Ectodermal cell (in vitro differentiated cells): Measurements from ENCODE around the gene PRKAR1B.
"Not testable (repeated sequence)": the region's sequence is repeated elsewhere in the genome, so short reads cannot be mapped to it uniquely, and the experiment has no call there.

Experiments used
- H3K27ac ChIP-seq: 2 replicates; pipeline ENCODE4 v1.7.0; 2013; ENCODE audit warnings: mild to moderate bottlenecking, low read depth, low read length; ENCODE audit not compliant: insufficient read depth, poor library complexity, severe bottlenecking
- H3K27me3 ChIP-seq: 2 replicates; pipeline ENCODE4 v1.7.0; 2013; ENCODE audit warnings: mild to moderate bottlenecking, low read length; ENCODE audit not compliant: insufficient read depth, control insufficient read depth, poor library complexity, severe bottlenecking
- H3K36me3 ChIP-seq: one replicate; pipeline ENCODE4 v1.7.0; 2013; ENCODE audit warnings: low read length; ENCODE audit not compliant: control insufficient read depth, insufficient read depth
- H3K4me1 ChIP-seq: one replicate; pipeline ENCODE4 v1.7.0; 2013; ENCODE audit warnings: low read length; ENCODE audit not compliant: control insufficient read depth, insufficient read depth
- H3K4me3 ChIP-seq: 2 replicates; pipeline ENCODE4 v1.7.0; 2013; ENCODE audit warnings: low read depth, low read length, control low read depth; ENCODE audit not compliant: insufficient read depth
- H3K9me3 ChIP-seq: 2 replicates; pipeline ENCODE4 v1.7.0; 2013; ENCODE audit warnings: mild to moderate bottlenecking, low read length, moderate library complexity; ENCODE audit not compliant: control insufficient read depth
- WGBS, 2 experiments: methylation state at CpG; one replicate each; pipeline ENCODE4 v1.1.7; 2013; ENCODE audit warnings: missing lambda C conversion rate in 2 of 2; 5-methylcytosine and 5-hydroxymethylcytosine counted together

The PRKAR1B gene

GRCh38 chr7:759569-759968 lies 32.5 kb upstream of the PRKAR1B start:
- Histone ChIP-seq H3K27me3 (no peaks in the 10 kb centered on the region), H3K4me1 (no peaks in the 10 kb centered on the region), H3K9me3 (no peaks in the 10 kb centered on the region), H3K36me3 (peaks cover 33% of the 10 kb centered on the region), H3K27ac (no peak overlapping the region), H3K4me3 (no peak overlapping the region)
- 95 to 96% methylated on average over 8 of the region's 8 CpGs for WGBS, 2 experiments

- H3K4me3 ChIP-seq = no peak overlapping the region
- 89 to 91% methylated on average over 19 of the region's 19 CpGs for WGBS, 2 experiments
- H3K27me3 ChIP-seq = no peaks in the 10 kb centered on the region
- peaks cover 26% of the 10 kb centered on the region for H3K36me3 ChIP-seq
- H3K27ac ChIP-seq = no peak overlapping the region
- no peaks in the 10 kb centered on the region for H3K9me3 ChIP-seq
- H3K4me1 ChIP-seq = no peaks in the 10 kb centered on the region
Measured at GRCh38 chr7:757741-758163, 30.7 kb upstream of the PRKAR1B start.

GRCh38 chr7:756928-757560 lies 30.0 kb upstream of the PRKAR1B start:
- Histone ChIP-seq H3K4me3 (no peak overlapping the region), H3K9me3 (no peaks in the 10 kb centered on the region), H3K4me1 (no peaks in the 10 kb centered on the region), H3K27ac (no peak overlapping the region), H3K27me3 (no peaks in the 10 kb centered on the region), H3K36me3 (peaks cover 27% of the 10 kb centered on the region)
- 95% methylated on average over 35 of the region's 35 CpGs for WGBS, 2 experiments

- Histone ChIP-seq H3K9me3 (no peaks in the 10 kb centered on the region), H3K36me3 (peaks cover 25% of the 10 kb centered on the region), H3K4me1 (no peaks in the 10 kb centered on the region), H3K27ac (no peak overlapping the region), H3K4me3 (no peak overlapping the region), H3K27me3 (no peaks in the 10 kb centered on the region)
- WGBS, 2 experiments = 96 to 97% methylated on average over 30 of the region's 30 CpGs
Measured at GRCh38 chr7:756231-756927, 29.3 kb upstream of the PRKAR1B start.

GRCh38 chr7:755413-755805 lies 28.3 kb upstream of the PRKAR1B start:
- H3K4me1 ChIP-seq = no peaks in the 10 kb centered on the region
- WGBS, 2 experiments = 90 to 98% methylated on average over 9 of the region's 9 CpGs
- H3K36me3 ChIP-seq = peaks cover 25% of the 10 kb centered on the region
- no peaks in the 10 kb centered on the region for H3K27me3 ChIP-seq
- H3K4me3 ChIP-seq = no peak overlapping the region
- H3K9me3 ChIP-seq = no peaks in the 10 kb centered on the region
- H3K27ac ChIP-seq = no peak overlapping the region

- Histone ChIP-seq H3K4me1 (no peaks in the 10 kb centered on the region), H3K9me3 (no peaks in the 10 kb centered on the region), H3K27me3 (no peaks in the 10 kb centered on the region), H3K27ac (no peak overlapping the region), H3K36me3 (peaks cover 25% of the 10 kb centered on the region), H3K4me3 (no peak overlapping the region)
- 95% methylated on average over 49 of the region's 49 CpGs for WGBS, 2 experiments
Measured at GRCh38 chr7:754531-755412, 27.7 kb upstream of the PRKAR1B start.

GRCh38 chr7:753190-753589 lies 26.1 kb upstream of the PRKAR1B start:
- Histone ChIP-seq H3K9me3 (no peaks in the 10 kb centered on the region), H3K36me3 (peaks cover 24% of the 10 kb centered on the region), H3K27me3 (no peaks in the 10 kb centered on the region), H3K4me3 (no peak overlapping the region), H3K27ac (no peak overlapping the region), H3K4me1 (no peaks in the 10 kb centered on the region)
- WGBS, 2 experiments = 96% methylated on average over 17 of the region's 17 CpGs

- H3K27me3 ChIP-seq, H3K27ac ChIP-seq, H3K4me3 ChIP-seq, H3K9me3 ChIP-seq, H3K4me1 ChIP-seq: not testable (repeated sequence)
- peaks cover 15% of the 10 kb centered on the region for H3K36me3 ChIP-seq
- 91 to 92% methylated on average over 33 of the region's 33 CpGs for WGBS, 2 experiments
Measured at GRCh38 chr7:752256-752655, 25.2 kb upstream of the PRKAR1B start.

GRCh38 chr7:751826-752225 lies 24.7 kb upstream of the PRKAR1B start:
- Histone ChIP-seq H3K4me3 (no peak overlapping the region), H3K9me3 (no peaks in the 10 kb centered on the region), H3K4me1 (no peaks in the 10 kb centered on the region), H3K27me3 (no peaks in the 10 kb centered on the region), H3K27ac (no peak overlapping the region), H3K36me3 (peaks cover 13% of the 10 kb centered on the region)
- WGBS, 2 experiments = 90 to 95% methylated on average over 15 of the region's 15 CpGs
